HG03575 (cell line): Measurements from ENCODE around the gene RALY.

Source experiments
- ATAC-seq: cut with Tn5 transposase; IDR thresholded peaks from one replicate; pipeline ENCODE4 v1.9.1; 2021; ENCODE audit not compliant: unreplicated experiment, insufficient number of reproducible peaks, low FRiP score; ENCODE audit errors: extremely low read depth

Gene RALY

GRCh38 chr20:33993576-33994221 is at the start of gene RALY:
Gene RALY (plus strand): TSS chr20:33993911. CDS start chr20:34072075, 78,164 bp downstream.
- ATAC-seq: peak; percentile 9

- ATAC-seq: no peak
Measured at GRCh38 chr20:33944914-33945313, 48.8 kb upstream of the RALY start.

DNA sequence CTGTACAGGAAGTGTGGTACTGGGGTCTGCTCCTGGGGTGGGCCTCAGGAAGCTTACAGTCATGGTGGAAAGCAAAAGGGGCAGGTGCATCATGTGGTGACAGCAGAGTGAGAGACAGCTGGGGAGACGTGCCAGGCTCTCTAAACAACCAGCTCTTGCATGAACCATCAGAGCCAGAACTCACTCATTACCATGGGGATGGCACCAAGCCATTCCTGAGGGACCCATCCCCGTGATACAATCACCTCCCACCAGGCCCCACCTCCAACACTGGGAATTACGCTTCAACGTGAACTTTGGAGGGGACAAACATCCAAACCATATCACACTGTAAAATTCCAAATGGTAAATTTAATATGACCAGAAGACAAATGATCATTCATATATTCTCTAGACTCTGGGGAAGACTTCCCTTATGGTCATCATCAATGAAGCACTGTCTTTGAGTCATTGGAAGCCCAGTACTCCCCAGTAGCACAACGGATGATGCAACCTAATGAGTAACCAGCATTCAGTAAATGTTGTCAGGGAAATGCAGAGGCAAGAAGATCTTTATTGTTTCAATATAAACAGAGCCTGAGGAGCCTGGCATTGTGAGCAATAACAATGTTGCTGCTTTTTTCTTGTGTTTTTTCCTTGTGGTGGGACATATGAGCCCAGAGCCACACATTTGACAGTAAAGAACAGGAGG is 48.2 kb upstream of the RALY start:
- ATAC-seq: no peak

DNA sequence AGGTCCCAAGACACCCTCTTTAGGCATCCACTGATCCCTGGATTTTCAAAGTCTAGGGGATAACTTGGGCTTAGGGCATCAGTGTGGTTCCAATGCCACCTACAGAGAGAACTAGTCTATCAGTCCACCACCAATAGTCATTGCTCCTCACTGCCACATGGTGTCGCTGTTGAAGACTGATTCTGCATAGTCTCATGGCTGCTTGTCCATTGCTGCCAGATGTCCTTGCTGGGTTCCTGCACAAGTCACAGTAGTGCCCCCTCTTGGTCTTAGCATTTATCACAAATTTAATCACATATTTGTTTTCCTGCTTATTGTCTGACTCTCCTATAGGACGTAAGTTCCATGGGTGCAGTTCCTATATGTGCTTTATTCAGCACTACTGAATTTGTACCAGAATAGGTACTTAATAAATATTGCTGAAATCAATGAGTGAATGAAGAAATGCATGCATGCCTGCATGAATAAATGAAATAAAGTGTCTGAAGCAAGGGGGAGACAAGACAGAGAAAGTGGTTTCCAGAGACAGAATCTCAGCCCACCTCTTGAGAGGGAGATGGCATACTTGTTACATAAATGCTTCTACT is 45.9 kb upstream of the RALY start:
- no peak for ATAC-seq

DNA sequence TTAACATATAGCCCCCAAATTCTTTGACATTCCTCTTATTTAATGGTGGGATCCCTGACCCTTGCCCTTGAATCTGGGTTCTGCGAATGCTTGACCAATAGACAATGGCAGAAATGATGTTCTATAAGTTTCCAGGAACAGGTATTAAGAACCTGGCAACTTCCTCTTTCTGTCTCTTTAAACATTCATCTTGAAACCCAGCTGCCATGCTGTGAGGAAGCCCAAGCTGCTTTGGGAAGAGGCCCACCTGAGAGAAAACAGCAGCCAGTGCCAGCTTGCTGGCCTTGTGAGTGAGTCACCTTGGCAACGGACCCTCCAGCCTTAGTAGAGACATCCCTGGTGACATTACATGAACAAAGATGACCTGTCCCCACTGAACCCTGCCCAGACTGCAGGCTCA is 45.2 kb upstream of the RALY start:
- ATAC-seq: no peak

DNA sequence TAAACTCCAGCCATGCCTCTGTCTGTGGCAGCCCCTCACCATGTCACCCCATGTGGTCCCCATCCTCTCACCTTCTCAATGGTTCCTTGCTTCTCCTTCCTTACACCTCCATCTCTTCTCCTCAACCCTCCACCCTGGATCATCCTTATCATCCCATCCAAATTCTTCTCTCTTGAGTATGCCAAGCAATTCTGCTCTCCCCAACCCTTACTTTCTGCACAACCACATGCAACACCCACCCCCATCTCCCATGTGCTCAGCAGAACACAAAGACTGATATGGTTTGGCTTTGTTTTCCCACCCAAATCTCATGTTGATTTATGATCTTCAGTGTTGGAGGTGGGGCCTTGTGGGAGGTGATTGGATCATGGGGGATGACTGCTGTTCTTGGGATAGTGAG is 42.5 kb upstream of the RALY start:
- ATAC-seq: no peak

DNA sequence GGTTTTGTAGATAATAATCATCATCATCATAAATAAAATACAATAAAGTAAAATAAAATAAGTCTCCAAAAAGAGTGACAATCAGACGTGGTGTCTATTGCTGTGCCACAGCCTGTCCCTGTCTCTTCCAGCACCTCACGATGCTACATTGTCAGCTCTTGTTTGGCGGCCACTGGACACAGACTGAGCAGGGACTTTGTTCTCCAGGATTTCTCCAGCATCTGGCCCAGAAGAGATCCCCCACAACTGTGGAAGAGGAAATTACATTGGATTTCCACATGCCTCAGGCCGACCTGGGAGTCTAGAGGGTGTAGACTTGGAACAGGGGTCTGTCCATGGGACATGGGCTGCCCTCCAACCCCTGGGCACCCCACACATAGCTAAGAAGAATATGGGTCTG is 39.2 kb upstream of the RALY start:
- ATAC-seq: no peak

DNA sequence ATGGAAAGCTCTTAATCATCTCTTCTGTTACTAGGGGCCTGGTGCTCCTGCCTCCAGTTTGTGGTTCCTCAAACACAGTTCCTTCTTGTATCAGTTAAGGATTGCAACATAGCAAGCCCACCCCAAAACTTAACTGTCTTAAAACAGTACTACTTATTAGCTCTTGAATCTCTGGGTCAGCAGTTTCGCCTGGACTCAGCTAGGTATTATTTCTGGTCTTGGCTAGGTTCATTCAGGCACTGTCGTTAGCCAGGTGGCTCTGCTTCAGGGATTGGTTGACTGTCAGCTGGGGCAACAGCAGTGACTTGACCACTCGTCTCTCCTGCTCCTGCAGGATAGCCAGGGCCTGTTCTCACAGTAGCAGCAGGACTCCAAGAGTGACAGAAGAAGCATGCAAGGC is 30.0 kb upstream of the RALY start:
- no peak for ATAC-seq

GRCh38 chr20:33964441-33964840 is 29.3 kb upstream of the RALY start:
- ATAC-seq: no peak

DNA sequence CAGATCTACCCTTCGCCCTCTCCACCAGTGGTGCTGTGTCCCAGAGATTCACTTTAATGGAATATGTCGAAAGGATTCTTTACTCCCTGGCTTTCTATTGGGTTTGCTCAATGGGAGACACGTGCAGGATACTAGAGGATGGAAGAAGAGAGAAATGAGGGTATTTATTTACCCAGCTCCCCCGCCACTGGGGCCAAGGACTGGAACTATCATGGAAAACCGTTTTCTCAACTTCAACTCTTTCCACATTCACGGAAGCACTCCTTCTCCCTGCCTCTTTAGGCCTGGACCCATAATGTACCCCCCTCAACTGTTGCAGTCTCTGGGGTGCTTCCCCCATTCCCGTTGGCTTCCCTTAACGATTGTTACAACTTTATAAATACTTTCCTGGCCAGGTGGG is 26.6 kb upstream of the RALY start:
- no peak for ATAC-seq

GRCh38 chr20:33969563-33969962 is 24.1 kb upstream of the RALY start:
- no peak for ATAC-seq

- no peak for ATAC-seq
Measured at GRCh38 chr20:33970229-33970628, 23.5 kb upstream of the RALY start.

DNA sequence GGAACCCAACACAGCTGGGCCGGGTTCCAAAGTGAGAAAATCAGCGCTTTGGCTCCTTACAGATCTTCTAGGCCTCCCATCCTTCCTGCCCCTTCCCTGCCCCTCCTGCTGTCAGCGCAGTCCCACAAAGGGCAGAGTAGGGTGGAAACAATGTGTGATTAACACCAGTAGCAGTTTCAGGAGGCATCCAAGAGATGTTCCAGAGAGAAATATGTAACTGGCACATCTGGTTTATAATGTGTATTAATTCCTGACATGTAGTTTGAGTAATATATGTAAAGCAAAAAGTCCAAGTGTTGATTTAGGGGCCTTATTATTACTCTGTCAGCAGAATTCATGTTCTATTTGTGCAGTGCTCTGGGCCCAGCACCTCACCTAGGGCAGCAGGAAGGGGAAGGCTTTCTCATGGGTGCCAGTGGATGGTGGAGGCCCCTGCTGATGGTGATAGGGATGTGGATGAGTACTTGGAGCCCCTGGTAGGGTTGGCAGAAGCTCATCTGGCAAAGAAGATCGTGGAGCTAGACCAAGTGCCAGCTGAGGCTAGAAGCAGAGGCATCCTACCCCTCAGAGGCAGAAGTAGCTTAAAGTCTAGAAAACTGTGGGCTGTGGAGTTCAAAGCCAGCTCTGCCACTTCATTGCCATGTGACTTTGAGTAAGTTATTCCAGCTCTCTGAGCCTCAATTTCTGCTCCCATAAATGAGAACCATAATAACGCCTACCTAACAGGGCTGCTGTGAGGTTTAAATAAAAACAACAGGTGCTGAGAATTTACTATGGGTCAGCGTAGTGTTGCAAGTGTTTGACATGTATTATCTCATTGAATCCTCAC is 22.4 kb upstream of the RALY start:
- no peak for ATAC-seq

GRCh38 chr20:33976959-33977358 is 16.8 kb upstream of the RALY start:
- no peak for ATAC-seq

GRCh38 chr20:33977535-33977934 is 16.2 kb upstream of the RALY start:
- ATAC-seq: no peak

DNA sequence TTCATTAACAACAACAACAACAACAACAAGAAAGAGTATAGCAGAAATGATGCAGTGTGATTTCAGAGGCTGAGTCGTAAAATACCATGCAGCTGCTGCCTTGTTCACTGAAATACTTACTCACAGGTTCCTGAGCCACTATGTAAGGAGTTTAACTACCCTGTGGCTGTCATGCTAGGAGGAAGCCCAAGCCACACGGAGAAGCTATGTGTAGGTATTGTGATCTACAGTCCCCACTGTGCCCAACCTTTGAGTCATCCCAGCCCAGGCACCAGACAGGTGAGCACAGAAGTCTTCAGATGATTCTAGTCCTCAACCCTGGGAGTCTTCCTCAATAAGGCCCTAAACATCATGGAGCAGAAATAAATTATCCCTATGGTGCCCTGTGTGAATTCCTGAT is 14.6 kb upstream of the RALY start:
- ATAC-seq: no peak

- ATAC-seq: no peak
Measured at GRCh38 chr20:33981347-33981746, 12.4 kb upstream of the RALY start.

- ATAC-seq: no peak
Measured at GRCh38 chr20:33981964-33982363, 11.7 kb upstream of the RALY start.

GRCh38 chr20:33983371-33983770 is 10.3 kb upstream of the RALY start:
- ATAC-seq: no peak
